CD14-positive monocyte (primary cell): ENCODE data around the gene UBL3. TPM values are rescaled to one million over a fixed set of nuclear protein-coding genes. Genes with fewer than 3 reads are reported as not detected.

ENCODE experiments used
- DNase-seq, 3 donors: peaks; one replicate each; pipeline ENCODE4 v3.0.0-alpha.2; 2011 to 2022
- H2AFZ ChIP-seq: 2 replicates; pipeline ENCODE4 v1.6.0; 2012; ENCODE audit warnings: mild to moderate bottlenecking, low read depth, low read length, inconsistent platforms; ENCODE audit not compliant: insufficient read depth, poor library complexity, severe bottlenecking
- H3K27ac ChIP-seq, 2 donors: 1 replicate in 1 of 2; 2 replicates in 1 of 2; pipeline ENCODE4 v1.5.1; 2012 to 2013; ENCODE audit warnings: low read length in 2 of 2, control low read depth in 1 of 2, inconsistent platforms in 1 of 2, low read depth in 1 of 2, mild to moderate bottlenecking in 1 of 2
- H3K27me3 ChIP-seq, 2 donors: one replicate each; pipeline versions ENCODE4 v1.6.0 to v1.6.1; 2011 to 2013; ENCODE audit warnings: low read length in 2 of 2; ENCODE audit not compliant: control insufficient read depth in 2 of 2, insufficient read depth in 2 of 2
- H3K36me3 ChIP-seq, 2 donors: replicated peaks in 1 of 2; 1 replicate in 1 of 2; 2 replicates in 1 of 2; pipeline versions ENCODE4 v1.5.1 to v1.6.1; 2012 to 2013; ENCODE audit warnings: low read length in 2 of 2, control low read depth in 1 of 2, inconsistent platforms in 1 of 2, mild to moderate bottlenecking in 1 of 2; ENCODE audit not compliant: insufficient read depth in 2 of 2, control insufficient read depth in 1 of 2
- H3K4me1 ChIP-seq, 2 donors: 1 replicate in 1 of 2; 2 replicates in 1 of 2; pipeline versions ENCODE4 v1.5.1 to v1.6.1; 2012 to 2013; ENCODE audit warnings: low read length in 2 of 2, control low read depth in 1 of 2, inconsistent platforms in 1 of 2, mild to moderate bottlenecking in 1 of 2, moderate library complexity in 1 of 2; ENCODE audit not compliant: insufficient read depth in 2 of 2, control insufficient read depth in 1 of 2
- H3K4me2 ChIP-seq: replicated peaks from 2 replicates; pipeline ENCODE3; 2012; ENCODE audit warnings: low read length, moderate library complexity, mild to moderate bottlenecking; ENCODE audit not compliant: poor library complexity, severe bottlenecking; ENCODE audit errors: extremely low read depth
- H3K4me3 ChIP-seq, 3 experiments: fragments of 200-600 bp in 1 of 3; sonication (generic) in 1 of 3; replicated peaks in 1 of 3; 1 replicate in 2 of 3; 2 replicates in 1 of 3; pipeline ENCODE4 v1.5.1; 2011 to 2013; ENCODE audit warnings: low read length in 3 of 3, mild to moderate bottlenecking in 3 of 3, control low read depth in 2 of 3, low read depth in 2 of 3, inconsistent platforms in 1 of 3, moderate library complexity in 1 of 3
- H3K79me2 ChIP-seq: 2 replicates; pipeline ENCODE4 v1.6.0; 2012; ENCODE audit warnings: mild to moderate bottlenecking, control low read depth, inconsistent platforms, low read length, moderate library complexity; ENCODE audit not compliant: insufficient read depth
- H3K9ac ChIP-seq: 2 replicates; pipeline ENCODE4 v1.6.0; 2017; ENCODE audit warnings: low read length, mild to moderate bottlenecking; ENCODE audit not compliant: insufficient read depth, poor library complexity, severe bottlenecking
- H3K9me3 ChIP-seq, 2 donors: replicated peaks in 1 of 2; 1 replicate in 1 of 2; 2 replicates in 1 of 2; pipeline versions ENCODE4 v1.5.1 to v1.6.1; 2012 to 2013; ENCODE audit warnings: low read length in 2 of 2, control low read depth in 1 of 2; ENCODE audit not compliant: control insufficient read depth in 1 of 2, insufficient read depth in 1 of 2
- H4K20me1 ChIP-seq: 2 replicates; pipeline ENCODE4 v1.6.0; 2012; ENCODE audit warnings: mild to moderate bottlenecking, low read length, control low read depth, moderate library complexity; ENCODE audit not compliant: insufficient read depth
- H3K27ac Mint-ChIP-seq, 7 donors: one replicate each; pipeline ENCODE4 v1.8.0; 2020; ENCODE audit warnings: mild to moderate bottlenecking in 7 of 7, mixed read lengths in 7 of 7, moderate library complexity in 6 of 7, inconsistent platforms in 2 of 7
- H3K27me3 Mint-ChIP-seq, 3 donors: one replicate each; pipeline ENCODE4 v1.8.0; 2021 to 2022; ENCODE audit warnings: low read depth in 3 of 3, mild to moderate bottlenecking in 3 of 3, mixed read lengths in 3 of 3, moderate library complexity in 3 of 3, inconsistent platforms in 1 of 3
- H3K36me3 Mint-ChIP-seq, 2 donors: one replicate each; pipeline ENCODE4 v1.8.0; 2020; ENCODE audit warnings: mixed read lengths in 2 of 2, inconsistent platforms in 1 of 2, mild to moderate bottlenecking in 1 of 2
- H3K4me1 Mint-ChIP-seq: one replicate; pipeline ENCODE4 v1.8.0; 2020; ENCODE audit warnings: mild to moderate bottlenecking, mixed read lengths
- H3K4me3 Mint-ChIP-seq, 2 donors: one replicate each; pipeline ENCODE4 v1.8.0; 2020; ENCODE audit warnings: mild to moderate bottlenecking in 2 of 2, mixed read lengths in 2 of 2, moderate library complexity in 1 of 2
- H3K9me3 Mint-ChIP-seq, 7 donors: one replicate each; pipeline ENCODE4 v1.8.0; 2020 to 2022; ENCODE audit warnings: mixed read lengths in 7 of 7, mild to moderate bottlenecking in 6 of 7, moderate library complexity in 6 of 7, inconsistent platforms in 2 of 7
- WGBS: methylation state at CpG from one replicate; pipeline ENCODE4 v1.1.5; 2013; ENCODE audit warnings: missing lambda C conversion rate; ENCODE audit not compliant: insufficient coverage; 5-methylcytosine and 5-hydroxymethylcytosine counted together
- intact Hi-C, 2 donors: fragments of 100-400 bp; cut with micrococcal nuclease; formaldehyde crosslinking; loops; one replicate each; pipeline versions ENCODE4 v1.15.0 to v1.15.1; 2023
- polyA plus RNA-seq, 3 donors: library from polyadenylated mRNA; depleted of rRNA in 1 of 3; unstranded in 2 of 3; stranded (reverse) in 1 of 3; fragments of 300-500 nt in 2 of 3; fragments of >200 nt in 1 of 3; fragmentation: Illumina TruSeq in 2 of 3; gene quantifications; 1 replicate in 2 of 3; 2 replicates in 1 of 3; pipeline ENCODE4 v1.2.3, GENCODE V29; 2012 to 2021
- TF ChIP-seq, protein P1 (sequence below): fragments of 200-600 bp; IDR thresholded peaks from one replicate; pipeline ENCODE4 v1.8.0; 2022; ENCODE audit warnings: antibody characterized with exemption, mild to moderate bottlenecking

The UBL3 gene
- polyA plus RNA-seq, 3 donors = 13.0 to 32.3 (median 28.2) TPM

DNA sequence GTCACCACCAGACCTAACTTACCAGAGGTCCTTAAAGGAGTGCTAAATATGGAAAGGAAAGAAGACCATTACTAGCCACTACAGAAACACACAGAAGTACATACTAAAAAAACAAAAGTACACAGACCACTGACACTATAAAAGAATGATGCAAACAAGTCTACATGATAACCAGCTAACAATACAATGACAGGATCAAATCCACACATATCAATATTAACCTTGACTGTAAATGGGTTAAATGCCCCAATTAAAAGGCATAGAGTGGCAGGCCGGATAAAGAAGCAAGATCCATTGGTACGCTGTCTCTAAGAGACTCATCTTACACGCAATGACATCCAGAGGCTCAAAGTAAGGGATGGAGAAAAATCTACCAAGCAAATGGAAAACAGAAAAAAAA is 47.2 kb downstream of the UBL3 start:
- H3K79me2 ChIP-seq = peaks cover 95% of the 10 kb centered on the region
- peaks cover 0 to 8% of the 10 kb centered on the region in 2 donors for H3K4me1 ChIP-seq
- WGBS = no CpG with 5 or more reads among the region's 3 CpGs
- H3K4me3 ChIP-seq = no peak overlapping the region
- H3K9me3 Mint-ChIP-seq = no peaks in the 10 kb centered on the region
- H3K9me3 ChIP-seq = no peaks in the 10 kb centered on the region
- H3K27ac Mint-ChIP-seq = no peak overlapping the region
- no peaks in the 10 kb centered on the region for H3K36me3 Mint-ChIP-seq
- H3K4me3 Mint-ChIP-seq = no peak overlapping the region
- TF ChIP-seq, protein P1, sequence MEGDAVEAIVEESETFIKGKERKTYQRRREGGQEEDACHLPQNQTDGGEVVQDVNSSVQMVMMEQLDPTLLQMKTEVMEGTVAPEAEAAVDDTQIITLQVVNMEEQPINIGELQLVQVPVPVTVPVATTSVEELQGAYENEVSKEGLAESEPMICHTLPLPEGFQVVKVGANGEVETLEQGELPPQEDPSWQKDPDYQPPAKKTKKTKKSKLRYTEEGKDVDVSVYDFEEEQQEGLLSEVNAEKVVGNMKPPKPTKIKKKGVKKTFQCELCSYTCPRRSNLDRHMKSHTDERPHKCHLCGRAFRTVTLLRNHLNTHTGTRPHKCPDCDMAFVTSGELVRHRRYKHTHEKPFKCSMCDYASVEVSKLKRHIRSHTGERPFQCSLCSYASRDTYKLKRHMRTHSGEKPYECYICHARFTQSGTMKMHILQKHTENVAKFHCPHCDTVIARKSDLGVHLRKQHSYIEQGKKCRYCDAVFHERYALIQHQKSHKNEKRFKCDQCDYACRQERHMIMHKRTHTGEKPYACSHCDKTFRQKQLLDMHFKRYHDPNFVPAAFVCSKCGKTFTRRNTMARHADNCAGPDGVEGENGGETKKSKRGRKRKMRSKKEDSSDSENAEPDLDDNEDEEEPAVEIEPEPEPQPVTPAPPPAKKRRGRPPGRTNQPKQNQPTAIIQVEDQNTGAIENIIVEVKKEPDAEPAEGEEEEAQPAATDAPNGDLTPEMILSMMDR = no peak
- H3K36me3 ChIP-seq = no peaks in the 10 kb centered on the region
- H4K20me1 ChIP-seq = peaks cover 100% of the 10 kb centered on the region
- peaks cover 3% of the 10 kb centered on the region for H3K4me1 Mint-ChIP-seq
- H3K27me3 Mint-ChIP-seq = no peaks in the 10 kb centered on the region
- H3K9ac ChIP-seq = no peak overlapping the region
- no peak for DNase-seq
- H3K27me3 ChIP-seq = no peaks in the 10 kb centered on the region
- no peak overlapping the region for H3K27ac ChIP-seq
- no peak overlapping the region for H2AFZ ChIP-seq
- intact Hi-C loops = no loop called here
- H3K4me2 ChIP-seq = no peak overlapping the region

DNA sequence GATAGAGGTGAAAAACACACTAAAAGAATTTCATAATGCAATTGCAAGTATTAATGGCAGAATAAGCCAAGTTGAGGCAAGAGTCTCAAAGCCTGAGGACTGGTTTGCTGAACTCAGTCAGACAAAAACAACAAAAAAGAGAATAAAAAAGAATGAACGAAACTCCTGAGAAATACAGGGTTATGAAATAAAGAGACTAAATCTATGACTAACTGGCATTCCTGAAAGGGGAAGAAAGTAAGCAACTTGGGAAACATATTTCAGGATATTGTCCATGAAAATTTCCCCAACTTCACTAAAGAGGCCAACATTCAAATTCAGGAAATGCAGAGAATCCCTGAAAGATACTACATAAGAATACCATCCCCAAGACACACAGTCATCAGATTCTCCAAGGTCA is 47.8 kb downstream of the UBL3 start:
- H3K27me3 Mint-ChIP-seq = no peaks in the 10 kb centered on the region
- Histone ChIP-seq H3K4me2 (no peak overlapping the region), H3K9ac (no peak overlapping the region), H3K4me1 (peaks cover 0 to 8% of the 10 kb centered on the region in 2 donors), H3K4me3 (no peak overlapping the region), H3K27me3 (no peaks in the 10 kb centered on the region), H3K9me3 (no peaks in the 10 kb centered on the region), H3K79me2 (peaks cover 95% of the 10 kb centered on the region), H3K27ac (no peak overlapping the region), H2AFZ (no peak overlapping the region), H3K36me3 (no peaks in the 10 kb centered on the region), H4K20me1 (peaks cover 100% of the 10 kb centered on the region)
- intact Hi-C loops = no loop called here
- TF ChIP-seq, protein P1 = no peak
- no peak overlapping the region for H3K27ac Mint-ChIP-seq
- no peaks in the 10 kb centered on the region for H3K36me3 Mint-ChIP-seq
- peaks cover 3% of the 10 kb centered on the region for H3K4me1 Mint-ChIP-seq
- WGBS = no CpG with 5 or more reads among the region's 1 CpG
- no peak for DNase-seq
- H3K9me3 Mint-ChIP-seq = no peaks in the 10 kb centered on the region
- H3K4me3 Mint-ChIP-seq = no peak overlapping the region
